BJ (cell line): Measurements from ENCODE around the gene NUP62. TPM values are rescaled to one million over a fixed set of nuclear protein-coding genes. Genes with fewer than 3 reads are reported as not detected.

ENCODE experiments used
- CTCF ChIA-PET: fragments of 350-600 bp; formaldehyde crosslinking; extraction: SDS; loops from one replicate; lab custom pipeline; 2021; ENCODE audit warnings: antibody characterized with exemption, inconsistent platforms; lab: Yijun Ruan, JAX
- POLR2A ChIA-PET: fragments of 300-600 bp; sonication (Branson Sonifier 250); formaldehyde crosslinking; extraction: SDS; loops from one replicate; lab custom pipeline; 2021; ENCODE audit warnings: antibody characterized with exemption; lab: Charles Lee
- DNase-seq: peaks from one replicate; pipeline ENCODE4 v3.0.0-alpha.2; 2011; ENCODE audit warnings: low read depth
- H3K27me3 ChIP-seq: 2 replicates; pipeline ENCODE4 v1.6.0; 2011; ENCODE audit warnings: low read length; ENCODE audit not compliant: control insufficient read depth, insufficient read depth
- H3K36me3 ChIP-seq: 2 replicates; pipeline ENCODE4 v1.5.1; 2011; ENCODE audit warnings: low read length; ENCODE audit not compliant: control insufficient read depth, insufficient read depth
- H3K4me3 ChIP-seq: 2 replicates; pipeline ENCODE4 v1.5.1; 2011; ENCODE audit warnings: low read depth, mild to moderate bottlenecking, control low read depth, low read length
- polyA plus RNA-seq: library from polyadenylated mRNA; depleted of rRNA; stranded (reverse); fragments of >200 nt; gene quantifications from 2 replicates; pipeline ENCODE4 v1.2.3, GENCODE V29; 2011
- TF ChIP-seq, protein P1 (sequence below): IDR thresholded peaks from 2 replicates; pipeline ENCODE4 v1.5.1; 2011; ENCODE audit warnings: low read depth, mild to moderate bottlenecking, control low read depth, inconsistent platforms, low read length, moderate library complexity; ENCODE audit not compliant: insufficient read depth

Gene NUP62
- polyA plus RNA-seq, 1 experiment: 15.1 TPM

DNA sequence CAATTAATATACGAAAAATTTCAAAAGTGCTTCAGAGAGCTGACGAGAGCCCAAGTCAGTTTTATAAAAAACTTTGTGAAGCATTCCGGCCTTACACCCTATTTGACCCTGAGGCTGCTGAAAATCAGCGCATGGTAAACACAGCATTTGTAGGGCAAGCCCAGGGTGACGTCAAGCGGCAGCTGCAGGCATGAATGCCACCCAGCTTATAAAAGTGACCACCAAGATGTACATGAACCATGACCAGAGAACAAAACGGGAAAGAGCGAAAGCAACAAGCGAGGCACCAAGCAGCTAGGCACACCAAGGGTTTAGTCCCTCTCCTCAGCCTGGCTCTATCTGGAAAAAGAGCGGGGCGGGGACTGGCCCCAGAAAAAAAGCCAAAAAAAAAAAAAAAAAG lies 25.6 kb upstream of the NUP62 start:
- CTCF ChIA-PET: interaction anchor here (0.8 to 5.1 kb wide), 4 partner anchors 12 to 181 kb away, joined by 3 to 22 read pairs (median 5); no protein-coding TSS in a partner anchor
- POLR2A ChIA-PET: no interaction called here

DNA sequence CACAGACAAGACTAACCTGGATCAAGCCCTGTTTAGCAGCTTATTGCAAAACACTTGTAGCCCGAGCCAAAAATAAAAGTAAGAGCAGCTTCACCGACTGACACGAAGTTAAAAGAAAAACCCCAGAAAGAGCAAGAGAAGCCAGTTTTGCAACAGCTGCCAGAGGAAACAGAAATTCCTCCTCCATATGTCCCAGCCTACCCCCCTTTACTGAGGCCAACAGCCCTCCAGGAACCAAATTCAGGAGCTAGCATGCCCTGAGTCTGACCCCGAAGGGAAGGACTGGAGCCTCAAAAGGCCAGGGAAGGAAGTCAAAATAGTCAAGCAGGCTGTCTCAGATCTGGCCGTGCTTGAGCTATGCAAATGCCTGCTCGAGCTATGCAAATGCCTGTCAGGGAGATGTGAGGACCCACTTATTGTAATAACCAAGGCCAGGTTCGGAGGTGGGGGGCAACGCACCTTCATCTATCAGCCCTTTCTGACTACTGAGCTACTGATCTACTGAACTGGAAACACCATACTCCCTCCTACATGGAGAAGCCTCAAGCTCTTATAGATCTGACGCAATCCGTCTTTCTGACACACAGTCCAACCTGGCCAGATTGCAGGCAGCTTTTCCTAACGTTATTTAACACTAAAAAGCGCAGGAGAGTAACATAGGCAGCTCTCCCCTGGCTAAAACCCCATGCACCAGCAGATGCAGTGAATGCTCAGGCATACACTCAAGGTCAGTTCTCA lies 25.0 kb upstream of the NUP62 start:
- POLR2A ChIA-PET: no interaction called here
- CTCF ChIA-PET: interaction anchor here (0.8 to 5.1 kb wide), 4 partner anchors 11 to 182 kb away, joined by 3 to 22 read pairs (median 5); no protein-coding TSS in a partner anchor
- TF ChIP-seq, protein P1, sequence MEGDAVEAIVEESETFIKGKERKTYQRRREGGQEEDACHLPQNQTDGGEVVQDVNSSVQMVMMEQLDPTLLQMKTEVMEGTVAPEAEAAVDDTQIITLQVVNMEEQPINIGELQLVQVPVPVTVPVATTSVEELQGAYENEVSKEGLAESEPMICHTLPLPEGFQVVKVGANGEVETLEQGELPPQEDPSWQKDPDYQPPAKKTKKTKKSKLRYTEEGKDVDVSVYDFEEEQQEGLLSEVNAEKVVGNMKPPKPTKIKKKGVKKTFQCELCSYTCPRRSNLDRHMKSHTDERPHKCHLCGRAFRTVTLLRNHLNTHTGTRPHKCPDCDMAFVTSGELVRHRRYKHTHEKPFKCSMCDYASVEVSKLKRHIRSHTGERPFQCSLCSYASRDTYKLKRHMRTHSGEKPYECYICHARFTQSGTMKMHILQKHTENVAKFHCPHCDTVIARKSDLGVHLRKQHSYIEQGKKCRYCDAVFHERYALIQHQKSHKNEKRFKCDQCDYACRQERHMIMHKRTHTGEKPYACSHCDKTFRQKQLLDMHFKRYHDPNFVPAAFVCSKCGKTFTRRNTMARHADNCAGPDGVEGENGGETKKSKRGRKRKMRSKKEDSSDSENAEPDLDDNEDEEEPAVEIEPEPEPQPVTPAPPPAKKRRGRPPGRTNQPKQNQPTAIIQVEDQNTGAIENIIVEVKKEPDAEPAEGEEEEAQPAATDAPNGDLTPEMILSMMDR: no peak
- Histone ChIP-seq H3K4me3 (no peak overlapping the region), H3K36me3 (no peaks in the 10 kb centered on the region), H3K27me3 (peaks cover 8% of the 10 kb centered on the region)
- no peak for DNase-seq

More for the DNA sequence above, 25.6 kb upstream of the NUP62 start:
- TF ChIP-seq, protein P1: no peak
- H3K36me3 ChIP-seq: no peaks in the 10 kb centered on the region
- no peak for DNase-seq
- H3K4me3 ChIP-seq: no peak overlapping the region
- H3K27me3 ChIP-seq: peaks cover 8% of the 10 kb centered on the region

DNA sequence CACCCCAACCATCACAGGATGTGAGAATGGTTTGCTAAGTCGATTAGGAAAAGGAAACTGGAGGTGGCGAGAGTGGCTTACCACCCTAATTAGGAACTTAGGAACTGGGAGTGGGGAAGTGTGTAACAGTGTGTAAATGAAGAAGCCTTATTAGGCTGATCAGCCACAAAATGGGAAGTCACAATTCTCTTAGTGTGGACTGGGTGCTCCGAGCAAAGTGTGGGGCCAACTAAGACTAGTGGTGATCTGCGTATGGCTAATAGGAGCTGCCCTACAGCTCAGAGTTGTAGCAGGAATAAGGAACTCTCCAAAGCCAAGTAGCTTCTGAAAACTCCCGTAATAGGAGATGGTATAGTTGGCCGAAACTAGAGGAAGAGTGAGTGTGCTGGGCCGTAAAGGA lies 24.1 kb upstream of the NUP62 start:
- TF ChIP-seq, protein P1: no peak

DNA sequence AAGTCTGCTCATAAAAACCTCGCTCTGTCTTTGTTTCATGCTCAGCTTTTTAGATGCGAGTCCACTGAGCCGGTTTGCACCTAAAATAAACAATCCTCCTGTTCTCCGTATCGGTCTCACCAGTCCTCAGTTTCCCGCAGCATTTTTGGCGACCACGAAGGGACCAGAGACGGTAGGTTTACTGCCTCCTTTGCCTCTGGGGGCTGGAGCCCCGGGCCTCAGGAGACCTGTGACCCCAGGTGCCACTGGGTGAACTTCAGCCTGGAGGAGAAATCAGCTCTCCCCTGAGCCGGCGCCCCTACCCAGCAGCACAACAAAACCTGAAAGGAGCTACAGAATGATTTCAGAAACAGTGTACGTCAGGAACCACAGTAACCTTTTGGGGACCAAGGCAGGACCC lies 23.6 kb upstream of the NUP62 start:
- CTCF ChIA-PET: interaction anchor here (0.8 to 5.1 kb wide), 2 partner anchors 14 to 15 kb away, joined by 4 to 22 read pairs; no protein-coding TSS in a partner anchor
- no peak overlapping the region for H3K4me3 ChIP-seq
- no peak for DNase-seq
- H3K36me3 ChIP-seq: no peaks in the 10 kb centered on the region
- peaks cover 8% of the 10 kb centered on the region for H3K27me3 ChIP-seq
- POLR2A ChIA-PET: interaction anchor here (0.6 kb wide), 1 partner anchor 425 kb away, joined by 9 read pairs; the partner anchor contains the start of gene RCN3
- TF ChIP-seq, protein P1: no peak

More for the DNA sequence above, 24.1 kb upstream of the NUP62 start:
- Histone ChIP-seq H3K36me3 (no peaks in the 10 kb centered on the region), H3K27me3 (peaks cover 8% of the 10 kb centered on the region), H3K4me3 (no peak overlapping the region)
- ChIA-PET POLR2A (no interaction called here), CTCF (interaction anchor here (0.8 to 5.1 kb wide), 3 partner anchors 10 to 16 kb away, joined by 4 to 22 read pairs (median 6); no protein-coding TSS in a partner anchor)
- DNase-seq: no peak

DNA sequence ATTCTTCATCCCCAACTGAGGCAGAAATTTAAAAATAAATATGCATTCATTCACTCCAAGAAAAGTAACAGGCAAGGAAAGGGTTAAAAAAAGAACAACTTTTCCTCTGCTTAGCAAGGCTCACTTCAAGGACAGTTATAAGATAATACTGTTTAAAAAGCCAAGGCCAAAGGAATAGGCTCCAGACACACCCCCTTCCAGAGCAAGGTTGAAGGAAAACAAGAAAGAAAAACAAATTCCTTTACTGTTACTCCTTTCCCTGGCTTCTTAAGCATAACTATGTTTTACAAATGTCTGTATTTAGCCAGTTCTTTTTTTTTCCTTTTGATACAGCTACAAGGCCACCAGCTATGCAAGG lies 23.2 kb upstream of the NUP62 start:
- POLR2A ChIA-PET: interaction anchor here (0.6 kb wide), 1 partner anchor 425 kb away, joined by 9 read pairs; the partner anchor contains the start of gene RCN3
- Histone ChIP-seq H3K4me3 (no peak overlapping the region), H3K36me3 (no peaks in the 10 kb centered on the region), H3K27me3 (peaks cover 8% of the 10 kb centered on the region)
- TF ChIP-seq, protein P1: no peak
- no peak for DNase-seq
- CTCF ChIA-PET: interaction anchor here (0.8 to 5.1 kb wide), 2 partner anchors 9 to 15 kb away, joined by 4 to 22 read pairs; no protein-coding TSS in a partner anchor
